Psoas muscle (tissue), 8 donors: Measurements from ENCODE around the gene UGT1A7. TPM values are rescaled to one million over a fixed set of nuclear protein-coding genes. Genes with fewer than 3 reads are reported as not detected.
"Not testable (repeated sequence)": the region's sequence is repeated elsewhere in the genome, so short reads cannot be mapped to it uniquely, and the experiment has no call there.

Experiments
- ATAC-seq, 4 donors: fragments of 200-7000 bp; cut with Tn5 transposase; one replicate each; pipeline ENCODE4 v1.9.1; 2020; ENCODE audit warnings: moderate library complexity in 3 of 4, mild to moderate bottlenecking in 2 of 4
- DNase-seq, 2 donors: peaks; one replicate each; pipeline ENCODE4 v3.0.0-alpha.2; 2020
- H3K27ac ChIP-seq: fragments of 200-600 bp; one replicate; pipeline ENCODE4 v1.8.0; 2022
- H3K27me3 ChIP-seq, 3 donors: fragments of 200-600 bp in 1 of 3; one replicate each; pipeline versions ENCODE4 v1.6.1 to v1.8.0; 2013 to 2022; ENCODE audit warnings: low read length in 2 of 3, mild to moderate bottlenecking in 2 of 3, moderate library complexity in 1 of 3; ENCODE audit not compliant: insufficient read depth in 3 of 3
- H3K36me3 ChIP-seq, 2 donors: fragments of 200-600 bp in 1 of 2; one replicate each; pipeline versions ENCODE4 v1.6.1 to v1.8.0; 2013 to 2022; ENCODE audit warnings: low read depth in 1 of 2, mild to moderate bottlenecking in 1 of 2, moderate library complexity in 1 of 2; ENCODE audit not compliant: insufficient read depth in 1 of 2
- H3K4me1 ChIP-seq: fragments of 200-600 bp; one replicate; pipeline ENCODE4 v1.8.0; 2022
- H3K4me3 ChIP-seq: fragments of 200-600 bp; one replicate; pipeline ENCODE4 v1.8.0; 2022; ENCODE audit warnings: mild to moderate bottlenecking
- H3K9me3 ChIP-seq: fragments of 200-600 bp; one replicate; pipeline ENCODE4 v1.8.0; 2022
- CTCF ChIP-seq: fragments of 200-600 bp; IDR thresholded peaks from one replicate; pipeline ENCODE4 v1.8.0; 2022; ENCODE audit warnings: antibody characterized with exemption
- WGBS, 3 donors: extraction: QIAGEN DNeasy Blood & Tissue Kit; methylation state at CpG; one replicate each; pipeline versions ENCODE4 v1.1.6 to v1.1.7; 2013; 5-methylcytosine and 5-hydroxymethylcytosine counted together
- intact Hi-C, 2 donors: fragments of 100-400 bp; cut with DNase I; formaldehyde crosslinking; loops; one replicate each; pipeline versions ENCODE4 v1.11.0 to v1.14.2; 2022
- long read RNA-seq, 2 donors: library from polyadenylated mRNA; unstranded; transcript quantifications; one replicate each; pipeline ENCODE4 v2.0.0, GENCODE V29; 2021
- polyA plus RNA-seq, 3 donors: library from polyadenylated mRNA; stranded (reverse); fragments of 200-250 nt; gene quantifications; one replicate each; pipeline ENCODE4 v1.2.3, GENCODE V29; 2013
- total RNA-seq, 4 donors: library from RNA; stranded (reverse); fragmentation: NEBNext Ultra II Directional in 2 of 4; extraction: Animal tissue kit (Norgen Biotek cat#: 25700) in 2 of 4; gene quantifications; one replicate each; pipeline versions ENCODE4 v1.2.1 to v1.2.4, GENCODE V29; 2021 to 2023
- donor health status: healthy with polysubstance abuse.
- donor health status: DM: no; HTN: no; CAD: no; lungs with moderate emphysema.
- donor health status: Bipolar disorder and iron deficiency.
- donor health status: healthy.
- donor health status: DM: yes; HTN: yes; CAD: no.
- donor health status: DM: no; HTN: no; CAD: no.
- donor health status: DM: no; HTN: no; CAD: no.
- donor health status: DM: yes; HTN: yes; CAD: no.

The UGT1A7 gene
- total RNA-seq (not detected), polyA plus RNA-seq (not detected)
- long read RNA-seq, donor 1: 0 reads
- long read RNA-seq, donor 2: 0 reads

GRCh38 chr2:233681521-233682099 lies at the start of gene UGT1A7:
Gene UGT1A7 (plus strand): TSS chr2:233681901. CDS start chr2:233681938, 37 bp downstream.
- H3K36me3 ChIP-seq: no peaks in the 10 kb centered on the region
- no peak within 1 kb of the TSS for H3K4me3 ChIP-seq
- DNase-seq (no peak), ATAC-seq (no peak)
- no peak for TF ChIP-seq CTCF
- H3K9me3 ChIP-seq: no peaks in the 10 kb centered on the region
- intact Hi-C loops: no loop called here
- no peaks in the 10 kb centered on the region for H3K4me1 ChIP-seq
- peaks cover 0 to 2% (median 0%) of the 10 kb centered on the region in 3 donors for H3K27me3 ChIP-seq
- 68 to 74% (median 69%) methylated on average over 5 of the region's 5 CpGs for WGBS, 3 donors
- H3K27ac ChIP-seq: no peak within 1 kb of the TSS

- not testable (repeated sequence) for H3K9me3 ChIP-seq, DNase-seq
- WGBS, 3 donors: 80 to 83% (median 81%) methylated on average over 10 of the region's 10 CpGs
Observed at GRCh38 chr2:233636306-233636705, 45.4 kb upstream of the UGT1A7 start, which contains the start of gene UGT1A10. Gene UGT1A10 (plus strand): TSS chr2:233636448. CDS start chr2:233636523, 75 bp downstream.

GRCh38 chr2:233638836-233639235 lies 42.9 kb upstream of the UGT1A7 start:
- no peak for DNase-seq
- WGBS, 3 donors: 59 to 72% (median 64%) methylated on average over 5 of the region's 5 CpGs
- intact Hi-C loops: no loop called here
- no peaks in the 10 kb centered on the region for H3K4me1 ChIP-seq
- no peak for TF ChIP-seq CTCF
- H3K9me3 ChIP-seq: no peaks in the 10 kb centered on the region
- no peak for ATAC-seq
- no peak overlapping the region for H3K4me3 ChIP-seq
- no peaks in the 10 kb centered on the region for H3K27me3 ChIP-seq
- H3K36me3 ChIP-seq: no peaks in the 10 kb centered on the region
- no peak overlapping the region for H3K27ac ChIP-seq

More at GRCh38 chr2:233636306-233636705, 45.4 kb upstream of the UGT1A7 start, which contains the start of gene UGT1A10:
- H3K27ac ChIP-seq, H3K36me3 ChIP-seq, ATAC-seq, intact Hi-C loops, H3K4me1 ChIP-seq, H3K27me3 ChIP-seq, H3K4me3 ChIP-seq: not testable (repeated sequence)

- Histone ChIP-seq H3K9me3 (no peaks in the 10 kb centered on the region), H3K4me3 (no peak overlapping the region), H3K36me3 (no peaks in the 10 kb centered on the region), H3K27ac (no peak overlapping the region), H3K4me1 (no peaks in the 10 kb centered on the region), H3K27me3 (no peaks in the 10 kb centered on the region)
- DNase-seq (no peak), ATAC-seq (no peak)
- no peak for TF ChIP-seq CTCF
- intact Hi-C loops: no loop called here
Observed at GRCh38 chr2:233639860-233640259, 41.8 kb upstream of the UGT1A7 start.

GRCh38 chr2:233643128-233643527 lies 38.6 kb upstream of the UGT1A7 start:
- intact Hi-C loops: no loop called here
- Histone ChIP-seq H3K9me3 (no peaks in the 10 kb centered on the region), H3K36me3 (no peaks in the 10 kb centered on the region), H3K27ac (no peak overlapping the region), H3K27me3 (no peaks in the 10 kb centered on the region), H3K4me3 (no peak overlapping the region), H3K4me1 (no peaks in the 10 kb centered on the region)
- no peak for DNase-seq
- ATAC-seq: no peak
- 78 to 87% (median 83%) methylated on average over 1 of the region's 1 CpG for WGBS, 3 donors
- no peak for TF ChIP-seq CTCF

GRCh38 chr2:233646033-233646432 lies 35.7 kb upstream of the UGT1A7 start:
- whole genome bisulfite sequencing, 3 donors: 82 to 88% (median 85%) methylated on average over 3 of the region's 3 CpGs
- DNase-seq, intact Hi-C loops, H3K27ac ChIP-seq, H3K4me1 ChIP-seq, H3K36me3 ChIP-seq, H3K4me3 ChIP-seq, H3K9me3 ChIP-seq, H3K27me3 ChIP-seq, ATAC-seq: not testable (repeated sequence)
